HG03103 (cell line): ENCODE data around the gene ITPKB.
"Not testable (repeated sequence)": the region's sequence is repeated elsewhere in the genome, so short reads cannot be mapped to it uniquely, and the experiment has no call there.

Source experiments
- ATAC-seq: cut with Tn5 transposase; IDR thresholded peaks from one replicate; pipeline ENCODE4 v1.9.1; 2021; ENCODE audit warnings: low read depth; ENCODE audit not compliant: unreplicated experiment

Gene ITPKB

DNA sequence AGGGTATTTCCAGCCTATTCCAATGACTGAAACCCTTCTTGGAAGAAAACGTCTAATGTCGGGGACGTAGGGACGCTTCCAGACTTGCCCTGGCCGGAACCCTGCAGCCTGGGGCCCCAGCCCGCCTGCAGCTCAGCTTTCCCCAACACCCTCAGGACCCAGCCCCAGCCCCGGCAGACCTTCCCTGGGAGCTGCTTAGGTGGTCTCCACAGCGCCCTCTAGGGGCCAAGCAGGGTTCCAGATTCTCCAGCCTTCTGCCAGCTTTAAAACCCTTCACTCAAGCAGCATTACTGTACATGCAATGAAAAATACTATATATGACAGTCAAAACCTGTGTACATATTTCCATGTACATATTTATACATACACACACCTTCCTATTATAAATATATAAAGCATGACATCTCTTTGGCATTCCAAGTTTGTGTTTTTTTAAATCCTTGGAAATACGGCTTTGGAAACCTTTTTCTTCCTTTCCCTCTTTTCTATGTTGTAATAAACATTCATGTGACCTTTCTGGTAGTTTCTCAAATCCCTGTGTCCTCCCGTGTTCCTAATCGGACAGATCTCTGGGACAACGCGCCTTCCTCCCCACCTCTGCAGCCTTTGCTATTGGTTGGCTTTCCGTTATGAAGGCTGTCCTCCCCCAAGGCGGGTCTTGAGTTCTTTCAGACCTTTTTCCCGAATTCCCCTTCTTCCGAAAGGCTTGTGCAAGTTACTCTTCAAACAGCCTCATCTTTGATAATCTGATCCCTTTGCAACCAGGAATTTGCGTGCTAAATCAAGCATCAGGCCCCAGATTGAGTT lies 130.2 kb downstream of the ITPKB start:
- no peak for ATAC-seq

DNA sequence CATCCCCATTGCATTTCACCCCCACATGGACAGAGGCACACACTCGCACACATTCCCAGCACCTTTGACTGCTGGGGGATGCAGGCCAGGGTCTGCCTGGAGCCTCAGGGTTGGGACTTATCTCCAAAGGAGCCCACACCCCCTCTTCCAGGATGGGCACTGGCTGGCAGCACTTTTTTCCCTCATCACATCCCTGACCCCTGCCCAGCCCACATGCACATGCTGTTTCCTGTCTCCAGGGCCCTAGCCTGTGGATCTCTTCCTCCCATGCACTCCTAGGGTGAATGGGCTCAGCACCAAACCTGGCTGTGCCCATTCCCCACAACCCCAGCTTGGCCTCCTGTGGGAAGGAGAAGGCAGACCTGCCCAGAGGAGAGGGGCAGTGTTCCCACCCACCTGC lies 131.3 kb downstream of the ITPKB start:
- ATAC-seq, result no peak

DNA sequence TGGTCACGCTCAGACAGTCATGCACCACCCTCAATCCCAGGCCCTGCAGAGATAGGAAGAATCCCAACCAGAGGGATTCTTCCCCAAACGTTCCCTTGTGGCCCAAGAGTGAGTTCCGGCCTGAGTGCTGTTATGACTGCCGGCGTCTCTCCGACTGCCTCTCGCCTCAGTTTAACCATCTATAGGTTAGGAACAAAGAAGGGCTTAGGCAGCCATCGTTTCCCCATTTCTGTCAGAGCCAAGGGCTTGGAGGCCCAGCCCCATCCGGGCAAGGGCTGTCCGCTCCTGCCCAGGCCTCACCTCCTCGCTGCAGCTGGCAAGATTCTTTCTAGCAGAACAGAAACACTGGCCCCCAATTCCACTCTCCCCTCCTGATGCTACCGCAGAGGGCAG lies 131.8 kb downstream of the ITPKB start:
- ATAC-seq, result no peak

DNA sequence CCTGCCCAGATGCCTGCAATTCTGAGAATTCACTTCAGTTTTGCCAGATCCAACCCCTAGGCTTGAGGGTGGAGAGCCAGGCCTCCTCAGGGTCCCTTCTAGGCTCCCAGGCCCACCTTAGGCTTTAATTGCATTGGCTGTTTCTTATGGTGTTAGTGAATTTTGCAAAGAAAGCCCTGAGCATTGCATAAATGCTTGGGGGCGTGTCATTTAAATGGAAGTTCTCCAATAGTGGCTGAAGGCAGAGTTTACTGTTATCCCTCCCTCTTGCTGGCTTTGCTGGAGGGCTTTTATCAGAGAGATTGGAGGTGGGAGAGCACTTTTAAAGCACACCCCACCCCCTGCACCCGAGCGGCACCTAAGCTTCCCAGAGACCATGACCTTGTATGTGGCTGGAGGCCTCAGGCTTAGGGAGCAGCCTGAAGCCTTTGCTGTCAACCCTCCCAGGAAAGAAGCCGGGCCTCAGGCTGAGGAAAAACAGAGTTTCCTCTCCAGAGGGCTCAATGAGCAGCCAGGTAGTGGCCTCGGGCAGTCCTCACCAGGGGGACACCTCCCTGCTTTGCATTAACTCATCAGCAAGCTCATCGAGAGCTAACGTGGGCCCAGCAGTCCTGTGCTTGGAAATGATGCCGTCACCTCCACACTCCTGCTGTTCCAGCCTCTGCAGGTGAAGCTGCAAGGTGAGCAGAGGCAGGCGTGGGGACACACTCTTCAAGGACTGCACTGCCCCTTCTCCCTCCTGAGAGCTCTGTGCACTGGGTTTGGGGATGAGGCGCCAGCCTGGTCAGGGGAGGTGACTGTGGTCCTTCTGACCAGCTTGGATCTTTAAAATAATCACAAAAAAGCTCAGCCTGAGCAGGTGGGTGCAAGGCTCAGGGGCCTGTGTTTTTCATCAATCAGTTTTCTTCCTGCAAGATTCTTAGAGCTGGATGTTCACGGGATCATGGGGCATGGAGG lies 132.5 kb downstream of the ITPKB start:
- ATAC-seq, result no peak

DNA sequence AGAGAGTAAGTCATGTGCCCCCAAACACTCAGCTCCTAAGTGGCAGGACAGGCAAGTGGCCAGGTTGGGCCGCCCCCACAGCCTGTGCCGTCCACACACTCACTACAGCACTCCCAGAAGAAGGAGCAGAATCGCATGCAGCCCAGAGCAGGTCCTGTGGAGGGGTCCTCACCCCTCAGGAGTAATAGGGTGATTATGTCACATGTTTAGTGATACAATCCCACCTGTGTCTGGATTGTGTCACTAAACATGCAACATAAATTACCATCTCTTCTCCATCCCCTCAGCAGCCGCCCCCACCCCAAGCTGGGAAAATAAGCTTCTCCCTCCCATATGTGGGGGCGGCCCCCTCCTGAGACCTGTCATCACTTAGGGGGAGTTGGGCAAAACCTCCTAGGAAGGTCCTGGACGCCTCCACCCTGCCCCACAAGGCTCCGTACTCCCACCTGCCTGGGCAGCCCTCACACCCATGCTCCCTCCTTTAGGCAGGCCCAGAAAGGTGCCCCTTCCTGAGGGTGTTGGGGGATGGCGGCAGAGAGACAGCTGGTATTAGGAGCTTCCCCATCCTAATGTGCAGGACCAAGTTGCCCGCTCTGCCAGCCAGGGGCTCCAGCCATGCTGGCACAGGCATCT lies 133.6 kb downstream of the ITPKB start:
- ATAC-seq, result no peak

DNA sequence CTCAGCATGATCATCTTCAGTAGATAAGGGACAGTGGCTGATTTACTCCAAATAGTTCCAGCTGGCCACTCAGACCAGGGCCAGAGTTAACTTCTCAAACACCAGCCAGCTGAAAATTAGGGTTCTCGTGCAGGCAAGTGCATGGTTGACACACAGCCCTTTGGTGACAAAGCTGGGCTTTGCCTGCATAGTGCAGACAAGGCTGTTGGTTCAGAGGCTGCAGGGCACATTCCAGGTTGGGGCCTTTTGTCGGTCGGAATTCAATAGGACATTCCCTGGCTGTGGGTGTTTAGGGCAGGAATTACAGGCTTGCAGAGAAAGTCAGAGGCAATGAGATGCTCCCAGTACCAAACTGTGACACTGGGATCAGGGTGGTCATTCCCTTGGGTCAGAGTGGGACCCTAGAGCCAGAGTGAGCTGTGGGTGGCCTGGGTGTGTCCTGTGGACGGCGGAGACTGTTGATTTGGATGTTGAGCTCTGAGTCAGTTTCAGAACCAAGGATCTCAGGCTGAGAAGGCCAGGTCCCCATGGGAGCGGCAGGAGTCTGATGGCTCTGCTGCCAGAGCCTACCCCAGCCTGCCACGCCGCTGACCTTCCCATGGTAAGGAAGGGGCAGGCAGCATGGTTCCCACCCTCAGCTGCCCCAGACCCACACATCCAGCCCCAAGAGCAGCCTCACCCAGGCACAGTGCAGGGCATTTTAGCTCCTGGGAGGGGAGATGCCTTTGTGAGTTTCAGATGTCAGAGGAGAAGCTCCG lies 134.3 kb downstream of the ITPKB start:
- no peak for ATAC-seq

DNA sequence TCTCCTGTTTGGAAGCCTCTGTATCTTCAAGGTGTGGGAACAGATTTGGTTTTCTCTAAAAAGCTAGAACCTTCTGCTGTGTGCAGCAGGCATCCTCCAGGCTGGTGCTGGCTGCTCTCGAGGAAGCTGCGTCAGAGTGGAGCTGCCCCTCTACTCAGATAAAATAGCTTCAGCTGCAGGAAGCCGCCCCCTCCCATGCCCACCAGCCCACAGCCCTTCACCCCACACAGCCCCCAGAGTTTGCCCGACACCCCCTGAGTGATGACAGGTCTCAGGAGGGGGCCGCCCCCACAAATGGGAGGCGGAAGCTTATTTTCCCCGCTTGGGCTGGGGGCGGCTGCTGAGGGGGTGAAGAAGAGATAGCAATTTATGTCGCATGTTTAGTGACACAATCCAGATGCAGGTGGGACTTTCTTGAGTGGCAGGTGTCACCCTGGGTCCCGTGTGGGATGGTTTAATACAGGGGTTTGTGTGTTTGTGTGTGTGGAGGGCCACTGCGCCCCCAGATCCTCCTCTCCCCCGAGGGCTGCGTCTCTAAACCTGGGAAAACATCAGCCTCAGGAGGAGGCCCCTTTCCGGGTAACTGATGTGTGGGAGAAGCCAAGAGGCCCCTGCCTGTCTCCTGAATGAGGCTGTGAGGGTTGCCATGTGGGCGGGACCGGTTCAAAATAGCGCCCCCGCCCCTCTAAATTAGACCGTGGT lies 135.1 kb downstream of the ITPKB start:
- no peak for ATAC-seq

DNA sequence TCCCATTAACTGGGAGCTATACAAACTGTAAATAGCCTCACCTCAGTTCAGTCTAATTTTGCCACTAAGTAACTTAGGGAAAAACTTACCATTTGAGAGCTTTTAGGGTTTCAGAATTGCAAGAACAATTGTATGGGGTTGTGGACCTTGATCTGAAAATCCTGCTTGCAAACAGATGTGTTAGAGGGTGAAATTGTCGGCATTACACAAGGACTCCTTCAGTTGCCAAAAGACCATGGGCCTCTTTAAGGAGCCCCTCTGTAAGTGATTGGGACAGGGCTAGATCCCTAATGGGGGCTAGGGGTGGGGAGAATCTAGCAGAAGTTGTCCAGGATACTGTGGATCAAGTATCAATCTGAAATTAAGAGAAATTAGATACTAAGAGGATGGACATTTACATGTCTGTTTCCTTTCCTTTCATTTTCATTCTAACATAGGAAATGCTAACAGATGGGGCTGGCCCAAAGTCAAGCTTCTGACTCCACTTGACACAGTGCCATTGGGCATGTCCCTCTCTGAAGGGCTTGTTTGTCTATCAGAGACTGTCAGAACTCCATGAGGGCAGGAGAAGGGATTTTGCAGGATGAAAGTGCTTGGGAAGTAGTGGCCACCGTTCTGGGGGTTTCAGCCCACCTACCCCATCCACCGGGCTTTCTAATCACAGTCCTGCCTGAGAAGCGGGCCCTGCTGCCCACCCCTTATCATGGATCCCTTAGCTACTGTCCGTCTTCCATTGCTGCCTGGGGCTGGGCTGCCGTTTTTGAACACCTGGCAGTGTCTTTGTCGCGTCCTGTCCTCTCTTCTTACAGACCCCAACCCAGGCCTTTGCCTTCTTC lies 135.8 kb downstream of the ITPKB start:
- ATAC-seq, result no peak

DNA sequence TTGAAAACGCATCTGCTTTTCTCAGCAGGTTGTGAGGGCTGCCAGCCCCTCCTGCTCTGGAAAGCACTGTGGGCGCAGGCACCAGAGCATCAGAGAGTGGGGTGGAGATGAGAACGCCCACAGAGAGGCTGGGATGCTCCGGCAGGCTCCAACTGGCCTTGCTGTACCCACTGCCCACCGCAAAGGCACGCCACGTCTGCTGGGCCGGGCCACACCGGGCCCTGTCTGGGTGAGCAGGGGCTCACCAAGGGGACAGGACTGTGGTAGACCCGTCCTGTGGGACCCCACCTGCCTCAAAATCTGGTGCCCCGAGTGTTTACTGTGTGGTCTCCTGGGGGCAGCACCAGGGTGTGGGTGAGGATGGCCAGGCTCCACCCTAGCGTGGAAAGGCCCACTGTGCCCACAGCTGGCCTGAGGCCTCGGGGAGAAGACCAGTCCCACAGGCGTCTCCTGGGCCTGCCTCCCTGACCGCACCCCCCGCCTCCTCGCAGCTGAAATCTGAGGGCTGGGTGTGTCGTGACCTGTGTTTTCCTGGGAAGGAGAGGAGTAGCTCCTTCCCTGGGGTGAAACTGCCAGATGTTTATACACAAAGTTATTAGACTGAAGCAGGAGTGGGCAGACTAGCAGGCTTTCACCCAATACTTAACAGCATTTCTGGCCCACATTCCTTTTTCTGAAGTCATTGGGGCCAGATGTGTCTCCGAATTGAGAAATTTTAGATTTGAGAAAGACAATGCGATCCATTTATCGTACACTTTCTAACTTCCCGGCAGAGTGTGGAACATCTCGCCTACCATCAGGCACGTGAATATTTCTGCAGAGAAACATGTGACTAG lies 136.7 kb downstream of the ITPKB start:
- no peak for ATAC-seq

DNA sequence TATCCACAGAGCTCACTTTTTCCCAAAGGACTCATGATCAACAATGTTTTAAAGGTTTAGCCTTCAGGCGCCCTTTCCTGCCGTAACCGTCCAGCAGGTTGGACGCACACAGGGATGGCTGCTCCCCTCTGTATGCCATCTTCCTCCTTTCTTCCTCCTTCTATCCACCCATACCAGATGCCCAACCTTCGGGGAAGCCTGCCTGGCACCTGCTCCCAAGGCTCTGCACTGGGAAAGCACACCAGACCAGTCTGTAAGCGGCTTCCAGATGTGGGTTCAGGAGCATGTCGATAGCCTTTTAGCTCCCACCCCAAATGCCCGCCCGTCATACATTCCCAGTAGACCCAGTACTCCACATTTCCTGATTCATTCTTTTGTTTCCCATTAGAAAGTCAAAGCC lies 137.6 kb downstream of the ITPKB start:
- ATAC-seq, result no peak

DNA sequence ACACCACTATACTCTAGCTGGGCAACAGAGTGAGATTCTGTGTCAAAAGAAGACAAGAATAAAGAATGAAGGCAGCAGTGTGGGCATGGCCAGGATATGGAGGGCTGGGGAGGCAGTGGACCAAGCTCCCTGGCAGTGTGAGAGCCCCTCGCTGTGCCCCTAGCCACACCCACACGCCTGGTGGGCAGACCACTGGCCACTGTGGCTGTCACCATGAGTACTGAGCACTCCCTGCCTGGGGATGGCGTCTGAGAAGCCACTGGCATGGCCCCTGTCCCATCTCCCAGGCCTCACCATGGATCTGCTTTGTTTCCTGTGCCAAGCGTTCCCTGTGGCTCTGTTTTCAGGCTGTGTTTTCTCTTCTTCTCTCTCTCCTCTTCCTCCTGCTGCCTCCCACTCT lies 138.8 kb downstream of the ITPKB start:
- no peak for ATAC-seq

DNA sequence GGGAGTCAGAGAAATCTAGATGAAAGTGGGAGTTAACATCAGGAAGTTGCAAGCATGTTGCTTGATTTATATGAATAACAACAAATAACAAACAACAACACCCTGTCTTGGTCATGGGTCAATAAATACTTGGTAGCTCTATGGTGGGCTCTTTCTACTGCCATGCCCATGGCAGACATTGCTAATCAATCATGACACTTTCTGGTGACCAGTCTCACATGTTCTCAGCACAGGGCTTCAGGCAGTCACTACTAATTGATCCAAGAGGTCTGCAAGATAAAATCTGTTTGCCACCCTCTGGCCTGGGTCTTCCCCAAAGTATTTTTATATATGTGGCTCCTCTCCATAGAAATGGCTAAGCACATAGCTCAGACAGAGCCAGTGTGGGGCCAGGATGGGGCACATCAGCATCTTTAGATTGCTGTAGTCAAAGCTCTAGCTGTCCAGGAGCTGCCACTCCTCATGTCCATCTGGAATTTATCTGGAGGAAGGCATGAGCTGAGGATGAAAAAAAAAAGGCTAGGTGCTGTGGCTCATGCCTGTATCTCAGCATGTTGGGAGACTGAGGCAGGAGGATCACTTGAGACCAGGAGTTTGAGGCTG lies 139.3 kb downstream of the ITPKB start:
- no peak for ATAC-seq

DNA sequence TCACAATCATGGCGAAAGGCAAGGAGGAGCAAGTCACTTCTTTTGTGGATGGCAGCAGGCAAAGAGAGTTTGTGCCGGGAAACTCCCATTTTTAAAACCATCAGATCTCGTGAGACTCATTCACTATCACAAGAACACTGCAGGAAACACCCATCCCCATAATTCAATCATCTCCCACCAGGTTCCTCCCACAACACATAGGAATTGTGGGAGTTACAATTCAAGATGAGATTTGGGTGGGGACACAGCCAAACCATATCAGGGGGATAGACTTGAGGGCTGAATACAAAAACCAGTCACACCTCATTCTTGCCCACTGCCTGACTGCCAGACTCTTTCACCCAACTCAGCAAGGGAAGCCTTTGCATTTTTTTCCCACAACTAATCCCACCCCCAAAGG lies 140.1 kb downstream of the ITPKB start:
- ATAC-seq, result not testable (repeated sequence)

DNA sequence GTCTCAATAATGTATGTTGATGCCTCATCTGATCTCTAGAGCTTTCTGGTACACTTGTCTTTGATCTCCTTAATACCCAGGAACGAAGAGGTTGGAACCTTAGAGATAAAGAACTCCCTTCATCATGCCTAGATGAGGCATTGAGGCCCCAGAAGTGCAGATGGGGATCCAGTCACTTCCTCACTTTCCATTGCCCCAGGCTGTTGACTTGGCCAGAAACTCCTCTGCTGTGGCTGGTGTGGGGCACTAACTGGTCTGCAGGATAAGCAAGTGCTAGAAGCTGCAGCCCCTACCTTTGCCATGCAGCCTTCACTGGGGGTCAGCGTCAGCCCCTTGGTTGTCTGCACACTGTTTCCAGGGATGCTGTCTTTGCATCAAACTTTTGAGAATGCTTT lies 140.6 kb downstream of the ITPKB start:
- ATAC-seq, result no peak

DNA sequence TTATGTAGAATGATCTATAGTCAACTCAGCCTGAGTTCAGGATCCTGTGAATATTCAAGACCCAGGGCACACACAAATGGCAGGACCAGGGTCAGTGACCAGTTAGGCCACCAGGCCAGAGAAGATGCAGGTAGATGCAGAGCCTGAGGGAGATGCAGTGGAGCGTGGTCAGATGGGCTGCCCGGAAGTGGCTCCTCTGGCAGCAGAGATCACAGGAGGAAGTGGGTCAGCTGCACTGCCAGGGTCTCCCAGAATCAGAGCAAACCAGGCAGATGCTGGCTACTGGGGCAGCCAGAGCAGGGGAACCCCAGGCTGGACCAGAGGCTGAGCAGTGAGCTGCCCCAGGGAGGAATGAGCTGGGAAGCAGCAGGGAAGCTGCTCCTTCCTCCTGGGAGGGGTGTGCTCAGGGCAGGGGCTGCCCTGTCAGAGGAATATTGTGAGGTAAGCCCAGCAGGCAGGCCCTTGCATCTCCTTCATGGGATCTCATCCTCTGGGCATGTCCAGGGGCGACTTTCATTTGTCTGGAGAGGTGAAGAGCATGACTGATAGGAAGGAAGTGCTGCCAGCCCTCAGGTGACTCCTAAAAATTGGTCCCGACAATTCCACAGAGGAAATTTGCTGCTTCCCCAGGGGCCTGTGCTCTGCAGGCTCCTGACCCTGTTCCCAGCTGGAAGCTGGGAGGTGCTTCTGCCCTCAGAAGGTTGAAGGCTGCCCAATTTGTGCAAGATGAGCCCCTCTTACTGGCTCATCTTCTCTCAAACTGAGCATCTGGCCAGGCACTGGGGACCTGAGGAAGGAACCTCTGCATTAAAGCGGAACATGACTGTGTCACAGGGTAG lies 141.2 kb downstream of the ITPKB start:
- no peak for ATAC-seq

DNA sequence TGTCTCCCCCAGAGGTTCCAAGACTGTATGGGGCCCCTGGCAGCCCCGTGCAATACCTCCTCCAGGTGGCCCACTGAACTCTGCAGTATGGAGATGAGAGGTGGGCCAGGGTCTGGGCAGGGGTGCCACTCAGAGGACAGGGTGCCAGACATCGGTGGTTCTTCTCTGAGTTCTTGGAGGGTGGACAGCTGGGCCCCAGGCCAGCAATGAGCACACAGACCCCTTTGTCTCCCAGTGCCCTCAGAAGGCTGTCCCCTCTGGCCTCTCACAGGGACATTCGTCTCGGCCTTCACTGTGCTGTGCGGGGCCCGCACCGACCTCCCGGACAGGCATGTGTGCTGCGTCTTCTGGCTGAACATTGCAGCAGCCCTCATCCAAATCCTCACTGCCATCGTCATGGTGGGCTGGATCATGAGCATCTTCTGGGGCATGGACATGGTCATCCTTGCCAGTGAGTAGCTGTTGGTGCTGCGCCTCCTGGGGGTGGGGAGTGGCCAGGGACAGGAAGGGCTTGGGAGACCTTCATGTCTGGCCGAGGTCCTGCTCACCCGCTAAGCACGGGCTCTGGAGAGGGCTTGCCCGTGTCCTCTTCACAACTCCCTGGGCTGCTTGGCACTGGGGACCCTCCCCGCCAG lies 142.4 kb downstream of the ITPKB start:
- ATAC-seq, result no peak
